Activated T-helper 9 cell treated with anti-CD3 and anti-CD28 coated beads, Interleukin-2, amount 50 U/mL, for 16 hours (primary cell): ENCODE results near the gene LST1.

ENCODE experiments used
- DNase-seq: peaks from one replicate; pipeline ENCODE4 v3.0.0-alpha.2; 2020; ENCODE audit warnings: low read depth

The LST1 gene

DNA sequence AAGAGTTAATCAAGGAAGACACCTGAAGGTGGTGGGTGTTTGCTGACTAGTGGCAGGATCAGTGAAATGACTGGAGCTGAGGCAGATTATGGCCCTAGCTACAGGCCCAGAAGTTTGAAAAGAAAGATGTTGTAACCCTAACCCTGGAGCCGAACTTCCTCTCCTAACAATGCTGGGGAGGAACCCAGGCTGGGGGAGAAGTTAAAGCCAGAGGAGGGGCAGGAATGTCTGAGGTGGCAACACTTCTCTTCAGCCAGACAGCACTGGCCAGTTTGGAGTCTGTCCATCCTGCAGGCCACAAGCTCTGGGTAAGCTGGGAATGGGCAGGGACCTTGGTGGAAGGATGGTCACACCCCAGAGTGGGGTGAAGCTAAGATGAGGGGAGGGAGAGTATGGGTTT, at the start of gene LST1:
Gene LST1, plus strand, starts transcription at position 270 of the 400 bp plus-strand sequence. CDS start 1,023 bp downstream, outside the sequence.
- DNase-seq: no peak

DNA sequence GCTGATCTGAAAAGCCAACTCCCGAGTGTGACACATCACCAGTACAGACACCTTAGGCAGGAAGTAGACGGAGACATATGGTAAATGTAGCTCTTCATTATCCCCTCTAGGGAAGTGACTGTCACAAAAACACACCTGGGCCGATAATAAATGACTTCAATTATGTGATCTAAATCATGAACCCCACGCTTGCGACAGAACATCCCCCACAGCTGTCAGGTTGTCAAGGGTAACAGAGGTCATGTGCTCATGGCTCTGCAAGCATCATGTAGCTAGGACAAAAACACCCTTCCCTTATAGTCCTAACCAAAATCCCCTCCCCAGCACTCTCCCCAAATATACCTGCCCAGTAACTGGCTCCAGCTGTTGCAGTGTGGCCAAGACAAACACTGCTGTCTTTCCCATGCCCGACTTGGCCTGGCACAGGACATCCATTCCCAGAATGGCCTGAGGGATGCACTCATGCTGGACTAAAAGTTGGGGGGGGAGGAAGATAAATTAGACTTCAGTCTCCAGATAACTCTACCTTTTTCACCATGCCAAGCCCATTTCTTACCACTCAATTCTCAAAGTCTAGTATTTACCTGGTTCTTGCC, 47.2 kb upstream of the LST1 start:
- DNase-seq: no peak

GRCh38 chr6:31540640-31541039, 45.4 kb upstream of the LST1 start:
- no peak for DNase-seq

DNA sequence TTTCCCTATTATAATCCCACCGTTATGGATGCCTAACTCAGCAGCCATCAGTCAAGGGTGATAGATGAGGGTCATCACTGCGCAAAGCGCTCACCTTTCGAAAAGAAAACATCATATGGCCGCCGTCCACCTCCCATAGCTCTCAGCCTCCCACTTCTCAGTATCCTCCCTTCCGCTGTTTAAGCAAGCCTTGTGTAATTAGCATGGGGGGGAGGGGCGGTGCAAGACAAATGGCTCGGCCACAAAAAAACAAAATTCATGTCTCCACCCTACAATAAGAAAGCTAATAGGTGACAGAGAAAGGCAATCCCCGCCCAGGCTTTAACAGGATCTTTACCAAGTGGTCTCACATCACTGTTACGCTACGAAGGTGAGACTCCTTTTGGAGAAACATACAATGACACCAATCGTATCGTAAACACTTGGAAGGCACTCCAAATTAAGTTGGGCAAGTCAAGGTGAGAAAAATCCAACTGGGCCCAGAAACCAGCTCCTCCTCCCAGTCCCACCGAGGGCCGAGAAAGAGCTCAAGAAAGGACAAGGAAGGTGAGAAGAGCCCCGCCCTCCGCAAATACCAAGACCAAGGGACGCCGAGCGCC, 44.9 kb upstream of the LST1 start:
- DNase-seq: peak; percentile 34

DNA sequence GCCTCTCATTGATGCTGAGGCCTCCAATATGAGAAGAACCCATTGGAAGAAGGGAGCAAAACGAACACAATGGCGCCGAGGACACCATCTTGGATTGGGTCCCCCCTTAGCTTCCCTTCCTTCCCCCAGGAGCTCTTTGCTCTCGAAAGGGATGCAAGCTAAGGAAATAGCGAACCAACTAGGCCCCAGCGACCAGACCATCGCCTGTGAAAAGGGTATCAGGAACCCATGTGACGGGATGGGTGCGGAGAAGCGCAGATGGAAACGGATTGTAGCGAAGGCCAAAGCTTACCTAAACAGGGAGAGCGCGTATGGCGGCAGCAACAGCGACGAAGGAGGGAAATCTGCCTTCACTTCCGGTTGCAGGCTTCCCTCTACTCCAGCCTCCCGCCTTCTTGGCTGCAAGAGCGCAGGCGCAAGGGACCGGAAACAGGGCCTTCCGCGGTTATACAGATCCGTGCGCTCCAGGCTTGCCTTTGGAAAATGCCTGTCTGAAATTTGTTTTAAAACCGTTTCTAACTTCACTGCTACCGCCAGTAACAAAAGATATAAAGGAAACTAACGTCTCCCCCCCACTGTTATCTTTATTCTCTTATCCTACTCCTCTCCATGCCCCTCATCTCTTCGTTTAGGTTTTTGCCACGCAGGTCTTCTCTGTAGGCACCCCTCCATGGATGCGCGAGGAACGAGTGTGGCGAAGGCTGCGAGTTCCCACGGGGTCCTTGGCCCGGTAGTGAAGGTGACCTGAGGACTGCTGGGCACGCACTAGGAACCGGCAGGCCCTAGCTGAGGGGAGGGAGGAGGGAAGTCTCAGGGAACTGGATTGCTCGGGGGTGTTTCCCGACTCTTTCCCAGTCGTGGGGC, 44.2 kb upstream of the LST1 start, which contains the start of gene DDX39B:
Gene DDX39B, minus strand, starts transcription at position 346 of the 864 bp plus-strand sequence. CDS start 1,471 bp downstream, outside the sequence.
- peak; percentile 91 for DNase-seq

GRCh38 chr6:31543639-31544038, 42.4 kb upstream of the LST1 start:
- DNase-seq: no peak

DNA sequence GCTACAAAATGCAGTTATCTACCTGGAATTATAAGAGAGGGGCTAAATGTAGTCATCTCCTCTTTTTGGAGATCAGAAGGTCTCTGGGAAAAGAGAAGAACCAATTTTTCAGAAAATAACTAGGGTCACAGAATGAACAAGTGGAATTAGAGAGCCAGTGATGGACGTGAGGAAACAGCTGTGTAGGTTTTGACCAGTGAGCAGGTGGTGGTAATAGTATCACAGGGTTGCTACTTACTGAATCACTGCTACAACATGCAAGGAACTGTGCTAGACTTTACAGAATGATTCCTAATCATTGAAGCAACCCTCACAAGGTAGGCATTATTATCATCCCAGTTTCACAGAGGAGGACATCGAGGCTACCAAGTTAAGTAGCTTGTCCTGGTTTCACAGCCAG, 41.4 kb upstream of the LST1 start:
- DNase-seq: no peak

DNA sequence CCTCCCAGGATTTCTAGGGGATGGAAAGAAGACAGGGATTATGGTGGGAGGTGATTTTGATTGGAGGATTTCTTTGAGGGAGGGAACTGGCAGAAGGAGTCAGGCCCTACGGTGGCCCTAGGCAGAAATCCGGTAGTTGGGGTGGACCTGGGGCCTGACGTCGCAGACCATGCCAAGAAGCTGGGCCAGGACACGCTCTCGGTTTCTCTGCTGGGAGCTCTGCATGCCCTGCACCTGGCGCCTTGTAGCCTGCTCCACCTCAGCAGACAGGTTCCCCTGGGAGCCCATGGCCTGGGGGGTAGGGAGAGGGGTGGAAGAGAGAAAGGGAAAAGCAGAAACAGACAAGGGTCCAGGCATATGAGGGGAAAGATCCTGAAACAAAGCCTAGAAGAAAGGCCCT, 40.8 kb upstream of the LST1 start:
- DNase-seq: no peak

- DNase-seq: peak; percentile 78
These were observed 39.6 kb upstream of the LST1 start, which contains the start of gene ATP6V1G2 for GRCh38 chr6:31546339-31546957. TSS of gene ATP6V1G2 (minus strand) at chr6:31546608. CDS start at chr6:31546559, 49 bp downstream.

- DNase-seq: peak; percentile 86
These were observed 38.9 kb upstream of the LST1 start, which contains the start of gene NFKBIL1 for GRCh38 chr6:31546958-31547726. TSS of gene NFKBIL1 (plus strand) at chr6:31547608. CDS start at chr6:31547695, 87 bp downstream.

DNA sequence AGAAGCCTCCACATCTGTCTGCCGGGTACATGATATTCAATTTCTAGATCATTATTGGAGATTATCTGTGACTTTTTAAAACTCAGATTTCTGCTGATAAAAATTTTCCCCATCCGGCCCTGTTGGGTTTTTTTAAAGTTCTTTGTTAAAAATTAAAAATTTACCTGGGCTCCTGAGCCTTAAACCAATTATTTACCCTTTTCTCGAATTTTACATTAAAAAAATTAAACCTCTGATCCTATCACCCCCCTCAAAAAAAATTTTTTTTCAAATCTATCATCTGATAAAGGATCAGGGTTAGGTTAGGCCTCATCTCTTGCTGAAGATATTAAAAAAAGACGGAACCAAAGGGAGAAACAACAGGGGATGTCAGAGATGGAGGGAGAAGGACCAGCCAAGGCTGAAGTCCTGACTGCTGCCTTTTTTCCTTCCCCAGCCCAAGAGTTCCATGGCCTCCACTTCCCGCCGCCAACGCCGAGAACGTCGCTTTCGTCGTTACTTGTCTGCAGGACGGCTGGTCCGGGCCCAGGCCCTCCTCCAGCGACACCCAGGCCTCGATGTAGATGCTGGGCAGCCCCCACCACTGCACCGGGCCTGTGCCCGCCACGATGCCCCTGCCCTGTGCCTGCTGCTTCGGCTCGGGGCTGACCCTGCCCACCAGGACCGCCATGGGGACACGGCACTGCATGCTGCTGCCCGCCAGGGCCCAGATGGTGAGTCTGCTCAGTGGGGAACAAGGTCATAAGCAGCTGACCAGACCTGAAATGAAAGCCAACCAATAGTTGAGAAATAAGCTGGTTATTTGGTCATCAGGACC, 38.1 kb upstream of the LST1 start:
- DNase-seq: no peak

GRCh38 chr6:31548544-31548873, 37.6 kb upstream of the LST1 start:
- DNase-seq: no peak

DNA sequence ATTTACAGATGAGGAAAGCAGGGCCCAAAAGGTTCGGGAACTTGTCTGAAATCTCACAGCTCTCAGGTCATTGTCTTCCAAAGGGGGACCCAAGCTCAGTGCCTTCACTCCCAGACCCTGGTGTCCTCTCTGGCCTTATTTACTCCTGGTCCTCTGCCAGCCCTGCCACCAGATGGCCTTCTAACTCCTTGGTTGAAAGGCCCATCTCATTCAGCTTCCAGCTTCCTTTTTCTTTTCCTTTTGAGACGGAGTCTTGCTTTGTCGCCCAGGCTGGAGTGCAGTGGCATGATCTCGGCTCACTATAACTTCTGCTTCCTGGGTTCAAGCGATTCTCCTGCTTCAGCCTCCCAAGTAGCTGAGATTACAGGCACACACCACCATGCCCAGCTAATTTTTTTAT, 34.7 kb upstream of the LST1 start:
- peak; percentile 53 for DNase-seq

- DNase-seq: no peak
These were observed 29.8 kb upstream of the LST1 start for GRCh38 chr6:31556307-31556706.

DNA sequence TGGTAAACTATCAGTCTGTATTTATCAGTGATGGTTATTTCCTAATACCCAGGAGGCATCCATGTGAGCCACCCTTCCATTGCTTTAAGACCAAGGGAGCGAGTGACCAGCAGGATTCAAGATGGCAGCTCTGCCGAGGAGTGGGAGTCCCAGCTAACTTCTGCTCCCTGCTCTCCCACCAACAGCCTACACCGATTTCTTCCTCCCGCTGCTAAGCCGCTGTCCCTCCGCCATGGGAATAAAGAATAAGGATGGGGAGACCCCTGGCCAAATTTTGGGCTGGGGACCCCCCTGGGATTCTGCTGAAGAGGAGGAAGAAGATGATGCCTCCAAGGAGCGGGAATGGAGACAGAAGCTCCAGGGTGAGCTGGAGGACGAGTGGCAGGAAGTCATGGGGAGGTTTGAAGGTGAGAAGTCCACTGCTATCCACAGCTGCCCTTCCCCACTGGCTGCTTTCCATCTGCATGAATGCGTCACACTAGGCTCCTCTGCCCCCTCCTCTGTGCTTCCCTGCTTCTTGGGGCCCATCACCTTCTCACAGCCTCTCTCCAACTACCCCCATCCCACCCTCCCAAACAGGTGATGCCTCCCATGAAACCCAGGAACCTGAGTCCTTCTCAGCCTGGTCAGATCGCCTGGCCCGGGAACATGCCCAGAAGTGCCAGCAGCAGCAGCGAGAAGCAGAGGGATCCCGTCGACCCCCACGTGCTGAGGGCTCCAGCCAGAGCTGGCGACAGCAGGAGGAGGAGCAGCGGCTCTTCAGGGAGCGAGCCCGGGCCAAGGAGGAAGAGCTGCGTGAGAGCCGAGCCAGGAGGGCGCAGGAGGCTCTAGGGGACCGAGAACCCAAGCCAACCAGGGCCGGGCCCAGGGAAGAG, 28.4 kb upstream of the LST1 start:
- no peak for DNase-seq

DNA sequence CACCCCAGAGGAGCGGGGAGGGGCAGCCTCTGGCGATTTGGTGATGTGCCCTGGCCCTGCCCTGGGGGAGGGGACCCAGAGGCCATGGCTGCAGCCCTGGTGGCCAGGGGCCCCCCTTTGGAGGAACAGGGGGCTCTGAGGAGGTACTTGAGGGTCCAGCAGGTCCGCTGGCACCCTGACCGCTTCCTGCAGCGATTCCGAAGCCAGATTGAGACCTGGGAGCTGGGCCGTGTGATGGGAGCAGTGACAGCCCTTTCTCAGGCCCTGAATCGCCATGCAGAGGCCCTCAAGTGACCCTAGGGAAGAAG, 27.8 kb upstream of the LST1 start:
- no peak for DNase-seq

DNA sequence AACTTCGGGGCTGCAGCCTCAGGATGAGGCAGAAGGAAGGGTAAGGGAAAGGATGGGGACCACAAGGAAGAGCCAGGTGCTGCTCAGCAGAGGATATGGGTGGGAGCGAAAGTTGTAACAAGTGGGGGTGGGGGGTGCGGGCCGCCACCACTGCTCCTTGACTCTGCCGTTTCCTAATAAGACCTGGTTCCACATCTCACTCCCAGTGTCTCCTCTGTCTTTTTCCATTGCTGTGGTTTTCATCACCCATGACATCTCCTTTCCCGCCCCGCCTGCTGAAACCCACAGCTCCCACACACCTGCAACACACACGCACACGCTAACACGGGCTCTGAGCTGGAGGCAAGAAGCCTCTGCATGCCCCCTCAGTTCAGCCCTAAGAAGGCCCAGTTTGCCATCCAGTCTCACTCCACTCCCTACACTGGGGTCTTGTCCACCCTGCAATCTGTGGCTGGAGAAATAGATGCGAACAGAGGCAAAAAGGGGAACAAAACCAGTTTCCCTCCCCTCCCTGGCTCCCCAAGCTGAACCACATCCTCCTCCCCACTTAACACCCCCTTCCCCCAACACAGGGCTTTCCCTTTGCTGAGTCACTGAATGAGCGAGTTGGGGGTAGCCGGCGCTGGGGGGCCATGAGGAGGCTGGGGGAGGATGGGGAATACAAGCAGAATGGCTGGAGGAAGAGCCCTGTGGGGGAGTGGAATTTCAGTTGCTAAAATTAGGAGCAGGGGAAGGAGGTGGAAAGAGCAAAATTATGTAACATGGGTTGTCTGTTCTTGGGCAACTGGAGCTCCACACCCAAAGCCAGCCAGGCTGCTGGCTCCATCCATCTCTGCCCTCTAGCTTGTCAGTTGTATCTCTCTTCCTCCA, 27.2 kb upstream of the LST1 start:
- DNase-seq: peak; percentile 66

- DNase-seq: no peak
These were observed 26.5 kb upstream of the LST1 start for GRCh38 chr6:31559606-31559957.
